ENCODE measurements around the gene GYS1. TPM values are rescaled to one million over a fixed set of nuclear protein-coding genes. Genes with fewer than 3 reads are reported as not detected.

GYS1 gene
- total and polyA plus RNA-seq, 4 donors: 2.6 to 8.7 (median 6.3) TPM

GRCh38 chr19:48967346-48968178 lies 25.5 kb downstream of the GYS1 start (continued):
- peak; percentile 44 for TF ChIP-seq REST (IDR thresholded peaks at IDR 0.05)

GRCh38 chr19:48966541-48967345 lies 26.4 kb downstream of the GYS1 start:
- TF ChIP-seq YY1 (IDR thresholded peaks at IDR 0.05) (no peak), EGR1 (IDR thresholded peaks at IDR 0.05; ENCODE audit: low read depth in 2 of 2) (no peak), ZBTB33 (IDR thresholded peaks at IDR 0.05) (no peak), FOXA1 (IDR thresholded peaks at IDR 0.05) (no peak), TAF1 (conservative IDR thresholded peaks at IDR 0.05) (no peak), REST (IDR thresholded peaks at IDR 0.05) (no peak), GABPA (IDR thresholded peaks at IDR 0.05 in 1 of 2, conservative IDR thresholded peaks at IDR 0.05 in 1 of 2) (no peak), MAX (IDR thresholded peaks at IDR 0.05) (no peak), SP1 (IDR thresholded peaks at IDR 0.05) (no peak), HNF4G (IDR thresholded peaks at IDR 0.05) (no peak), NR2F2 (IDR thresholded peaks at IDR 0.05) (no peak), HNF4A (conservative IDR thresholded peaks at IDR 0.05) (no peak), JUND (IDR thresholded peaks at IDR 0.05) (no peak)
- TF ChIP-seq, protein P1, sequence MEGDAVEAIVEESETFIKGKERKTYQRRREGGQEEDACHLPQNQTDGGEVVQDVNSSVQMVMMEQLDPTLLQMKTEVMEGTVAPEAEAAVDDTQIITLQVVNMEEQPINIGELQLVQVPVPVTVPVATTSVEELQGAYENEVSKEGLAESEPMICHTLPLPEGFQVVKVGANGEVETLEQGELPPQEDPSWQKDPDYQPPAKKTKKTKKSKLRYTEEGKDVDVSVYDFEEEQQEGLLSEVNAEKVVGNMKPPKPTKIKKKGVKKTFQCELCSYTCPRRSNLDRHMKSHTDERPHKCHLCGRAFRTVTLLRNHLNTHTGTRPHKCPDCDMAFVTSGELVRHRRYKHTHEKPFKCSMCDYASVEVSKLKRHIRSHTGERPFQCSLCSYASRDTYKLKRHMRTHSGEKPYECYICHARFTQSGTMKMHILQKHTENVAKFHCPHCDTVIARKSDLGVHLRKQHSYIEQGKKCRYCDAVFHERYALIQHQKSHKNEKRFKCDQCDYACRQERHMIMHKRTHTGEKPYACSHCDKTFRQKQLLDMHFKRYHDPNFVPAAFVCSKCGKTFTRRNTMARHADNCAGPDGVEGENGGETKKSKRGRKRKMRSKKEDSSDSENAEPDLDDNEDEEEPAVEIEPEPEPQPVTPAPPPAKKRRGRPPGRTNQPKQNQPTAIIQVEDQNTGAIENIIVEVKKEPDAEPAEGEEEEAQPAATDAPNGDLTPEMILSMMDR (IDR thresholded peaks at IDR 0.05; ENCODE audit: low read depth, low read length, missing input control): no peak
- TF ChIP-seq, protein P2, sequence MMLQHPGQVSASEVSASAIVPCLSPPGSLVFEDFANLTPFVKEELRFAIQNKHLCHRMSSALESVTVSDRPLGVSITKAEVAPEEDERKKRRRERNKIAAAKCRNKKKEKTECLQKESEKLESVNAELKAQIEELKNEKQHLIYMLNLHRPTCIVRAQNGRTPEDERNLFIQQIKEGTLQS (IDR thresholded peaks at IDR 0.05): no peak
- DNase-seq (ENCODE audit: low spot score): no peak
- Histone ChIP-seq H3K9me3 (ENCODE audit: control insufficient read depth in 4 of 4, low read length in 3 of 4) (no peaks in the 10 kb centered on the region), H3K4me1 (ENCODE audit: control insufficient read depth in 4 of 4, insufficient read depth in 4 of 4, low read length in 3 of 4) (peaks cover 2 to 32% (median 22%) of the 10 kb centered on the region in 4 donors), H3K27me3 (ENCODE audit: control insufficient read depth in 4 of 4, insufficient read depth in 4 of 4, low read length in 3 of 4) (no peaks in the 10 kb centered on the region), H3K27ac (ENCODE audit: low read depth in 1 of 2, low read length in 2 of 2) (peak overlapping the region; percentile 84 to 91), H3K9ac (ENCODE audit: low read depth in 1 of 2, low read length in 2 of 2) (peak overlapping the region; percentile 61 to 92), H3K4me3 (ENCODE audit: low read depth in 1 of 3, low read length in 3 of 3) (peak overlapping the region; percentile 63 to 93 (median 66)), H3K36me3 (ENCODE audit: control insufficient read depth in 4 of 4, insufficient read depth in 3 of 4, low read depth in 1 of 4, low read length in 3 of 4) (peaks cover 3 to 8% (median 4%) of the 10 kb centered on the region in 4 donors)
- 47% methylated on average over 10 of the region's 10 CpGs for WGBS

Data from liver (tissue), 9 donors.